Smooth muscle cell (in vitro differentiated cells): Measurements from ENCODE around the gene BASP1. TPM values are rescaled to one million over a fixed set of nuclear protein-coding genes. Genes with fewer than 3 reads are reported as not detected.

Experiments used
- DNase-seq: peaks from one replicate; lab custom pipeline; 2025; ENCODE audit not compliant: unreplicated experiment; lab: John Stamatoyannopoulos, UW
- H2AFZ ChIP-seq: fragments of 200-600 bp; sonication (generic); 2 replicates; pipeline ENCODE4 v1.6.0; 2016; ENCODE audit warnings: antibody characterized with exemption, low read depth, mild to moderate bottlenecking
- H3F3A ChIP-seq: fragments of 200-600 bp; sonication (generic); 2 replicates; pipeline ENCODE4 v1.6.0; 2017; ENCODE audit warnings: antibody characterized with exemption, low read depth
- H3K27ac ChIP-seq: fragments of 200-600 bp; sonication (generic); 2 replicates; pipeline ENCODE4 v1.5.1; 2016; ENCODE audit warnings: low read depth, mild to moderate bottlenecking
- H3K27me3 ChIP-seq: fragments of 200-600 bp; sonication (generic); 2 replicates; pipeline ENCODE4 v1.6.1; 2016; ENCODE audit warnings: low read depth, mild to moderate bottlenecking
- H3K36me3 ChIP-seq: fragments of 200-600 bp; sonication (generic); 2 replicates; pipeline ENCODE4 v1.5.1; 2016; ENCODE audit warnings: low read depth
- H3K4me1 ChIP-seq: fragments of 200-600 bp; sonication (generic); 2 replicates; pipeline ENCODE4 v1.5.1; 2016; ENCODE audit warnings: low read depth
- H3K4me2 ChIP-seq: fragments of 200-600 bp; sonication (generic); 2 replicates; pipeline ENCODE4 v1.6.0; 2016; ENCODE audit warnings: mild to moderate bottlenecking
- H3K4me3 ChIP-seq: fragments of 200-600 bp; sonication (generic); 2 replicates; pipeline ENCODE4 v1.5.1; 2016; ENCODE audit warnings: mild to moderate bottlenecking
- H3K79me2 ChIP-seq: fragments of 200-600 bp; sonication (generic); 2 replicates; pipeline ENCODE4 v1.6.0; 2016; ENCODE audit warnings: low read depth, mild to moderate bottlenecking
- H3K9ac ChIP-seq: fragments of 200-600 bp; sonication (generic); 2 replicates; pipeline ENCODE4 v1.6.0; 2016; ENCODE audit warnings: low read depth
- H3K9me3 ChIP-seq: fragments of 200-600 bp; sonication (generic); replicated peaks from 2 replicates; pipeline ENCODE4 v1.5.1; 2016; ENCODE audit warnings: low read depth
- H4K20me1 ChIP-seq: fragments of 200-600 bp; sonication (generic); 2 replicates; pipeline ENCODE4 v1.6.0; 2016; ENCODE audit warnings: low read depth
- CTCF ChIP-seq: fragments of 200-600 bp; sonication (generic); IDR thresholded peaks from 2 replicates; pipeline ENCODE4 v1.5.1; 2017; ENCODE audit warnings: borderline replicate concordance, mild to moderate bottlenecking, antibody characterized with exemption; ENCODE audit not compliant: insufficient read depth, poor library complexity, severe bottlenecking
- WGBS: methylation state at CpG from one replicate; pipeline ENCODE4 v1.1.7; 2016; ENCODE audit warnings: low lambda C conversion rate; 5-methylcytosine and 5-hydroxymethylcytosine counted together
- polyA plus RNA-seq: library from polyadenylated mRNA; unstranded; fragments of >200 nt; fragmentation: Nextera tagmentation; extraction: Ambion mirVana; gene quantifications from 2 replicates; pipeline ENCODE4 v1.2.1, GENCODE V29; 2016
- total RNA-seq: library from RNA; depleted of rRNA; stranded (reverse); fragments of >200 nt; gene quantifications from 2 replicates; pipeline ENCODE4 v1.2.3, GENCODE V29; 2014

Gene BASP1
- total and polyA plus RNA-seq, 2 experiments from 2014 or later = 194 to 304 TPM

GRCh38 chr5:17221843-17222636 is 4.6 kb downstream of the BASP1 start:
- DNase-seq = no peak
- WGBS = 49% methylated on average over 4 of the region's 4 CpGs
- no peak for TF ChIP-seq CTCF

GRCh38 chr5:17222664-17223063 is 5.2 kb downstream of the BASP1 start:
- Histone ChIP-seq H3K4me2 (peak overlapping the region; percentile 90), H2AFZ (no peak overlapping the region), H3K4me3 (peak overlapping the region; percentile 14), H3K4me1 (peaks cover 74% of the 10 kb centered on the region), H3K79me2 (peaks cover 99% of the 10 kb centered on the region), H3F3A (peaks cover 21% of the 10 kb centered on the region), H3K36me3 (no peaks in the 10 kb centered on the region), H3K9ac (peak overlapping the region; percentile 51), H3K27me3 (no peaks in the 10 kb centered on the region), H4K20me1 (peaks cover 90% of the 10 kb centered on the region), H3K9me3 (no peaks in the 10 kb centered on the region), H3K27ac (peak overlapping the region; percentile 94)
- WGBS = 13% methylated on average over 2 of the region's 2 CpGs
- TF ChIP-seq CTCF = no peak
- DNase-seq = no peak

More at GRCh38 chr5:17221843-17222636, 4.6 kb downstream of the BASP1 start:
- H2AFZ ChIP-seq = no peak overlapping the region
- H3K9ac ChIP-seq = peak overlapping the region; percentile 51
- peak overlapping the region; percentile 90 for H3K4me2 ChIP-seq
- H3K27ac ChIP-seq = peak overlapping the region; percentile 94
- H3F3A ChIP-seq = peaks cover 21% of the 10 kb centered on the region
- peak overlapping the region; percentile 81 for H3K4me3 ChIP-seq
- no peaks in the 10 kb centered on the region for H3K27me3 ChIP-seq
- peaks cover 72% of the 10 kb centered on the region for H3K4me1 ChIP-seq
- no peaks in the 10 kb centered on the region for H3K36me3 ChIP-seq
- peaks cover 92% of the 10 kb centered on the region for H3K79me2 ChIP-seq
- H4K20me1 ChIP-seq = peaks cover 84% of the 10 kb centered on the region
- H3K9me3 ChIP-seq = no peaks in the 10 kb centered on the region

DNA sequence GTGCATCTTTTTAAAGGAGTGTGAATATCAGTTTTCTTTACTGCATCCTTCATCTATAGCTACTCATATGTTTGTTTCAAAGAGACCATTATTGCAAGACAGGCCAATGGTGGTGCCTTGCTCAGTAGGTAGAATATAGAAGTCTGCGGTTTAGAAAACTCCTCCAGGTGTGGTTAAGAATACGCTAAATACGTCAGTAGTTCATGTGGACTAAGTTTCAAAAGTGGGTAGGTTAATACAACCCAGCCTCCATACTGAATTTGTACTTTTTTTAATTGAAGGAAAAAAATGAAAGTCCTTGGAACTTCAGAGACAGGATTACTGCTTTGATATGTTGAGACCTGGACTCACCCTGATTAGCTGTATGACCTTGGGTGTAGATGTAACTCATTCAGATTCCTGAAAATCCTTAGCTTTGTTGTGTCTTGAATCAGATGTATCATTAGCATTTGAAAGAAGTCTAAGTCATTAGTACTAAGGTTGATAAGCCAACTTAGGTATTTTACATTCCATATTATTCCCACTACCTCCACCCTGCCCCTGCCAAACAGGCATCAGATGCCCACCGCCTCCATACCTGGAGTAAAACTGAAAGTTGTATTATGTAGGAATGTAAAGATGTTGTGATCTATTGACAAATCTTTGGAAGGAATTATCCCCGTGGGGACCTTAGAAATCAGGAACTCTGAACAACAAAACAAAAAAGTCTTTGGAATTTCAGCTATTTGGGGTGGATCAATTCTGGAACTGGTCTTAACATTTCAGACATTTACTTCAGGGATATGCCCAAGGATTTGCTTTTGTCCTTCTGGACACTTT is 6.1 kb downstream of the BASP1 start:
- Histone ChIP-seq H3F3A (peaks cover 21% of the 10 kb centered on the region), H3K36me3 (no peaks in the 10 kb centered on the region), H3K4me1 (peaks cover 83% of the 10 kb centered on the region), H3K27ac (peak overlapping the region; percentile 94), H3K4me3 (no peak overlapping the region), H3K27me3 (no peaks in the 10 kb centered on the region), H3K9me3 (no peaks in the 10 kb centered on the region), H4K20me1 (peaks cover 99% of the 10 kb centered on the region), H3K9ac (peak overlapping the region; percentile 56), H2AFZ (no peak overlapping the region), H3K79me2 (peaks cover 99% of the 10 kb centered on the region), H3K4me2 (peak overlapping the region; percentile 90)
- no peak for TF ChIP-seq CTCF
- no peak for DNase-seq
- WGBS = 73% methylated on average over 5 of the region's 5 CpGs
